VCaP (cell line): ENCODE measurements around the gene CTCFL.

ENCODE experiments used
- H3K27ac ChIP-seq: fragments of 450-650 bp; 2 replicates; pipeline ENCODE4 v1.5.1; 2017
- CTCF ChIP-seq: fragments of 450-650 bp; conservative IDR thresholded peaks from 2 replicates; pipeline ENCODE4 v1.5.1; 2017; ENCODE audit warnings: mild to moderate bottlenecking, moderate library complexity

Gene CTCFL

DNA sequence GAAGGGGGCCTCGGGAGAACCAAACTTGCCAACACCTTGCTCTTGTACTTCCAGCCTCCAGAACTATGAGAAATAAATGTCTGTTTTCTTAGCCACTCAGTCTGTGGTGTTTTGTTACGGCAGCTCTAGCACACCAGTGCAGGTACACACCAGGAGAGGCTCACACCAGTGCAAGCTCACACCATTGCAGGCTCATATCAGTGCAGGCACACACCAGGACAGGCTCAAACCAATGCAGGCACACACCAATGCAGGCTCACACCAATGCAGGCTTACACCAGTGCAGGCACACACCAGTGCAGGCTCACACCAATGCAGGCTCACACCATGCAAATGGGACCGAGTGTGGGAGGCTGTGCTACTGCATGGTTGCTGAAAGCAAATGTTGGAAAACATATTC lies 4.9 kb upstream of the CTCFL start:
- no peak overlapping the region for H3K27ac ChIP-seq
- no peak for TF ChIP-seq CTCF

DNA sequence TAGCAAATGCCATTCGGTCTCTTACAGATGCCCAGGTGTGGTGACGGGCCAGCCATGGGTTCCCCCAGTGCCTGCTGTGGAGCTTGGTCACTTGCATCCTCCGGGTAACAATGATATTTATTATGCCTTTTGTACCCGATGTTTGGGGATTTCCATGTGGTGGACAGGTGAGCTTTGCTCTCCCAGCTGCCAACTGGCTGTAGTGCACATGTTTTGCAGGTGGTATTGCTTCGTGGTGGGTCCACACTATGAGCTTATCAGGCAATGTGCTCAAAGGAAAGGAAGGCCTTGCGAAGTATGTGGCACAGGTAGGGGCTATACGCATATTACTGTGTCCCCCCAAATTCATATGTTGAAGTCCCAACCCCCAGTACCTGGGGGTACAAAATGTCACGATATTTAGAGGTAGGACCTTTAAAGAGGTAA lies 4.2 kb upstream of the CTCFL start:
- H3K27ac ChIP-seq = no peak overlapping the region
- TF ChIP-seq CTCF = no peak

DNA sequence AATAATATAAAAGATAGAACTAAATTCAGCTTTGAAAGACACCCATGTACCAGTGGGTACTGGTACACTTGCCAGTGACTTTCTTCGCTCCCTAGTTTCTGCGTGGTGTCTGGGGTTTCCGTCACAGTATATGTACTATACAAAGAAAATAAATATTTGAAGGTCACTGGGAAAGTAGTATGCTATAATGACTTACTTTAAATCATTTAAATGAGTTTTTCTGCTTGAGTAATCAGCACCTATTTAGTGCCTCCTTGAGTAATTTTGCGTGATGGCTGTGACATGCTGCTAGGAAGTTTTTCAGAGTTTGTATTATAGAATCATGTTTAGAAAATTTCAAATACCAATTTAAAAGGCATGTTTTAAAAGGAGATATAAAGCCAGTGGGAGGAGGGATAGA lies 3.2 kb upstream of the CTCFL start:
- no peak overlapping the region for H3K27ac ChIP-seq
- TF ChIP-seq CTCF = no peak

GRCh38 chr20:57527728-57528127 lies 2.8 kb upstream of the CTCFL start:
- no peak for TF ChIP-seq CTCF
- H3K27ac ChIP-seq = no peak overlapping the region

DNA sequence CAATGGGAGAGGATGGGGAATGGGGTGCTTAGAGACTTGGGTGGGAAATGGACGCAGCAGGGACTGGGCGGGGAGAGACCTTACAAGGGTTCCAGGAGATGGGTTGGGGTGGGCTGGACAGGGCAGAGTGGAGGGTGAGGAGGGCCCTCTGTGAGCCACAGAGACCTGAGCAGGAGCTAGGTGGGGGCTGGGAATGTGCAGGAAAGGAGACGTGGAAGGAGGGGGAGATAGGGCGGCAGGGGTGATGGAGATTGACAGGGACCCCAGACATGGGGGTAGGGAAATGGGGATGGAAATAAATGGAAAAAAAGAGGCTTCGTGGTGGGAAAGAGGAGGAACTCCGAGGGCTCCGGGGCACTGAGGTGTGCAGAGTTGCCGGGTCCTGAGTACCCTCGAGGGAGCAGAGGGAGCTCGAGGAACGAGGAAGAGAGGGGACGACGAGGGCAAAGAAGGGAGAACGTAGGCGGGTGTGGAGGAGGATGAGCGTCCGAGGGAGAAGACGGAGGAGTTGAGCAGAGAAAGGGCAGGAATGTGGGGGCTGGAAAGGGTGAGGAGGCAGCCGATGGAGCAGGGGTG lies 2.0 kb upstream of the CTCFL start:
- TF ChIP-seq CTCF = no peak
- no peak overlapping the region for H3K27ac ChIP-seq

- no peak overlapping the region for H3K27ac ChIP-seq
- TF ChIP-seq CTCF = no peak
Measured at GRCh38 chr20:57526087-57526884, 1.3 kb upstream of the CTCFL start.

- no peak for TF ChIP-seq CTCF
- H3K27ac ChIP-seq = no peak overlapping the region
Measured at GRCh38 chr20:57525328-57526086, 567 bp upstream of the CTCFL start.
